ENCODE measurements around the gene TSLP. TPM values are rescaled to one million over a fixed set of nuclear protein-coding genes. Genes with fewer than 3 reads are reported as not detected.
A peak's percentile ranks its signal among the peaks of the same experiment; 100 is the strongest.

TSLP gene
- not detected in 2 replicates for total RNA-seq

DNA sequence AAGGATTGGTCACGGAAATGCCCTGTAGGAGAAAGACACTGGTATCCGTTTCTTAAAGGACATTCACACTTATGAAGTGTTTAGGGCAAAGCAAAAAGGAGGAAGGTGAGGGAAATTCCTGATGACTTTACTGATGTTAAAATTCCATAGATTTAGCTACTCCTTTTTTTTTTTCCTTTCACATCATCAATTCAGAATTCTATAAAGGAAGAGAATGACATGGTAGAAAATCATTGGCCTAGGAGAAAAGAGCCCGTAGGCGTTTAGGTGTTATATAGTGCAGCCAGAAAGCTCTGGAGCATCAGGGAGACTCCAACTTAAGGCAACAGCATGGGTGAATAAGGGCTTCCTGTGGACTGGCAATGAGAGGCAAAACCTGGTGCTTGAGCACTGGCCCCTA lies at the start of gene TSLP:
Gene TSLP, plus strand, starts transcription at position 301 of the 400 bp plus-strand sequence. CDS start 178 bp downstream, outside the sequence.
- Mint-ChIP-seq H3K9me3 (no peaks in the 10 kb centered on the region), H3K27me3 (peaks cover 73% of the 10 kb centered on the region), H3K4me3 (peak within 1 kb of the TSS; percentile 80), H3K27ac (no peak within 1 kb of the TSS), H3K36me3 (ENCODE audit: low read depth) (no peaks in the 10 kb centered on the region), H3K4me1 (peaks cover 24% of the 10 kb centered on the region)
- intact Hi-C loops (cut with micrococcal nuclease) = no loop called here
- DNase-seq = no peak
- POLR2A ChIA-PET = no interaction called here
- TF ChIP-seq, protein P1, sequence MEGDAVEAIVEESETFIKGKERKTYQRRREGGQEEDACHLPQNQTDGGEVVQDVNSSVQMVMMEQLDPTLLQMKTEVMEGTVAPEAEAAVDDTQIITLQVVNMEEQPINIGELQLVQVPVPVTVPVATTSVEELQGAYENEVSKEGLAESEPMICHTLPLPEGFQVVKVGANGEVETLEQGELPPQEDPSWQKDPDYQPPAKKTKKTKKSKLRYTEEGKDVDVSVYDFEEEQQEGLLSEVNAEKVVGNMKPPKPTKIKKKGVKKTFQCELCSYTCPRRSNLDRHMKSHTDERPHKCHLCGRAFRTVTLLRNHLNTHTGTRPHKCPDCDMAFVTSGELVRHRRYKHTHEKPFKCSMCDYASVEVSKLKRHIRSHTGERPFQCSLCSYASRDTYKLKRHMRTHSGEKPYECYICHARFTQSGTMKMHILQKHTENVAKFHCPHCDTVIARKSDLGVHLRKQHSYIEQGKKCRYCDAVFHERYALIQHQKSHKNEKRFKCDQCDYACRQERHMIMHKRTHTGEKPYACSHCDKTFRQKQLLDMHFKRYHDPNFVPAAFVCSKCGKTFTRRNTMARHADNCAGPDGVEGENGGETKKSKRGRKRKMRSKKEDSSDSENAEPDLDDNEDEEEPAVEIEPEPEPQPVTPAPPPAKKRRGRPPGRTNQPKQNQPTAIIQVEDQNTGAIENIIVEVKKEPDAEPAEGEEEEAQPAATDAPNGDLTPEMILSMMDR (IDR thresholded peaks at IDR 0.05) = no peak
- CTCF ChIA-PET = no interaction called here
- ATAC-seq (ENCODE audit: low read depth) = no peak

GRCh38 chr5:111022301-111022700 lies 49.2 kb upstream of the TSLP start:
- TF ChIP-seq, protein P1 (IDR thresholded peaks at IDR 0.05) = no peak
- Mint-ChIP-seq H3K9me3 (no peaks in the 10 kb centered on the region), H3K27ac (no peak overlapping the region), H3K4me3 (no peak overlapping the region), H3K4me1 (no peaks in the 10 kb centered on the region), H3K27me3 (no peaks in the 10 kb centered on the region), H3K36me3 (ENCODE audit: low read depth) (no peaks in the 10 kb centered on the region)
- ChIA-PET POLR2A (no interaction called here), CTCF (no interaction called here)
- DNase-seq (no peak), ATAC-seq (ENCODE audit: low read depth) (no peak)
- intact Hi-C loops (cut with micrococcal nuclease) = no loop called here

DNA sequence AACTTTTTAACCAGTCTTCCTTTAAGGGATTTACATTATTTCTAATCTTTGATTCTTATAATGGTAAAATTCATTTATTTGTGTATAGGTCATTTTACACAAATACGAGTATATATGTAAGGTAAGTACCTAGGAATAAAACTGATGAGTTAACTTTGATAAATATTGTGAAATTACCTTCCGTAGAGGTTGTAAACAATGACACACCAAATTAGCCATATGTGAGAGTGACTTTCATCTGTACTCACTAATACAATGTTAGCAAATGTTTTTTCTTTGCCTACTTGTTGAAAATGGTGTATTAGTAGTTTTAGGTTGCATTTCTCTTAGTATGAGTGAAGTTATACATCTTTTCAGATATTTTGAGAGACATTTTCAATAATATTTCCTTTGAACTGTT lies 42.6 kb upstream of the TSLP start:
- intact Hi-C loops (cut with micrococcal nuclease) = no loop called here
- ChIA-PET POLR2A (no interaction called here), CTCF (no interaction called here)
- no peak for ATAC-seq (ENCODE audit: low read depth)
- DNase-seq = no peak
- TF ChIP-seq, protein P1 (IDR thresholded peaks at IDR 0.05) = no peak
- H3K27me3 Mint-ChIP-seq = peaks cover 3% of the 10 kb centered on the region
- H3K27ac Mint-ChIP-seq = no peak overlapping the region
- H3K4me1 Mint-ChIP-seq = no peaks in the 10 kb centered on the region
- H3K36me3 Mint-ChIP-seq (ENCODE audit: low read depth) = no peaks in the 10 kb centered on the region
- H3K9me3 Mint-ChIP-seq = no peaks in the 10 kb centered on the region
- no peak overlapping the region for H3K4me3 Mint-ChIP-seq

DNA sequence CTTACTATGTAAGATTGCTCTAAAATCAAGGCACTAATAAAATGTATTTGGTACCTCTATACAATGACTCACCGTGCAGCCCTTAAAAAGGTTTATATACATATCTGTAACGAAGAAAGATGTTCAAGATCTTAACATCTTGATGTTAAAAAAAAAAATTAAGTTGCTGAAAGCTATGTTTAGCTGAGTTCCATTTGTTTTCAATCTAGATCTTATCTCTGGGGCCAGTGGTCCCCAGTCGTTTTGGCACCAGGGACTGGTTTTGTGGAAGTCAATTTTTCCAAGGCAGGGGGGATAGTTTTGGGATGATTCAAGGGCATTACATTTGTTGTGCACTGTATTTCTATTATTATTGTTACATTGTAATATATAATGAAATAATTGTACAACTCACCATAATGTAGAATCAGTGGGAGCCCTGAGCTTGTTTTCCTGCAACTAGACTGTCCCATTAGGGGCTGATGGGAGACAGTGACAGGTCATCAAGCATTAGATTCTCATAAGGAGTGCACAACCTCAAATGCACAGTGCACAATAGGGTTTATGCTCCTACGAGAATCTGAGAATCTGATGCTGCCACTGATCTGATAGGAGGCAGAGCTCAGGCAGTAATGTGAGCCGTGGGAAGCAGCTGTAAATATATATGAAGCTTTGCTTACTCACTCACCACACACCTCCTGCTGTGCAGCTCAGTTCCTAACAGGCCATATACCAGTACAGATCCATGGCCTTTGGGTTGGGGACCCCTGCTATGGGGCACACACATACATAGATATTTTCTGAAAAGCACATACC lies 27.6 kb upstream of the TSLP start:
- no peak overlapping the region for H3K4me3 Mint-ChIP-seq
- ATAC-seq (ENCODE audit: low read depth) (no peak), DNase-seq (no peak)
- no peaks in the 10 kb centered on the region for H3K36me3 Mint-ChIP-seq (ENCODE audit: low read depth)
- ChIA-PET CTCF (no interaction called here), POLR2A (no interaction called here)
- H3K27me3 Mint-ChIP-seq = no peaks in the 10 kb centered on the region
- H3K9me3 Mint-ChIP-seq = peaks cover 4% of the 10 kb centered on the region
- no peak overlapping the region for H3K27ac Mint-ChIP-seq
- TF ChIP-seq, protein P1 (IDR thresholded peaks at IDR 0.05) = no peak
- no peaks in the 10 kb centered on the region for H3K4me1 Mint-ChIP-seq
- intact Hi-C loops (cut with micrococcal nuclease) = no loop called here

DNA sequence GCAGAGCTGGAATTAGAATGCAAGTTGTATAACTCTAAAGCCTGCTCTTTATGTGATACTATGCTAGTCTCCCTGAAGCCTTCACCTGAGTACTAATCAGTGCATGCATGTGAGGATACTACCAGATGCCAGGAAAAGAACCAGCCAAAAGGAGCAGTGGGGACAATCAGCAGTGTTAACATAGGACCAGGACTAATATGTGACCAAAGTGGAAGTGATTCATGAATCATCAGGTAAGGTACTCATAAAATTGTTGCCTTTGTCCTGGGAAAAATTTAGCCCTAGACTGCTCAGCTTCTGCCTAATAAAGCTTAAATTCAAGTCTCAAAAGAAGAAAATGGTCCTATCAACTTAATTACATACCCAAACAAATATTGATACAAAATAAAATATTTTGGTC lies 13.4 kb upstream of the TSLP start:
- POLR2A ChIA-PET = no interaction called here
- Mint-ChIP-seq H3K9me3 (no peaks in the 10 kb centered on the region), H3K27ac (no peak overlapping the region), H3K4me1 (no peaks in the 10 kb centered on the region), H3K36me3 (ENCODE audit: low read depth) (no peaks in the 10 kb centered on the region), H3K27me3 (peaks cover 10% of the 10 kb centered on the region), H3K4me3 (no peak overlapping the region)
- CTCF ChIA-PET = no interaction called here
- no peak for DNase-seq
- TF ChIP-seq, protein P1 (IDR thresholded peaks at IDR 0.05) = no peak
- ATAC-seq (ENCODE audit: low read depth) = no peak
- intact Hi-C loops (cut with micrococcal nuclease) = no loop called here

All from activated B cell treated with CpG ODN at 0.5 μM for 24 hours (primary cell).